ENCODE measurements around the gene PLEKHA1.

Gene PLEKHA1

GRCh38 chr10:122477436-122477835 is 102.9 kb downstream of the PLEKHA1 start:
- DNase-seq (ENCODE audit: low read depth, low spot score), result no peak

- no peak for DNase-seq (ENCODE audit: low read depth, low spot score)
Measured at GRCh38 chr10:122478971-122479370, 104.5 kb downstream of the PLEKHA1 start.

DNA sequence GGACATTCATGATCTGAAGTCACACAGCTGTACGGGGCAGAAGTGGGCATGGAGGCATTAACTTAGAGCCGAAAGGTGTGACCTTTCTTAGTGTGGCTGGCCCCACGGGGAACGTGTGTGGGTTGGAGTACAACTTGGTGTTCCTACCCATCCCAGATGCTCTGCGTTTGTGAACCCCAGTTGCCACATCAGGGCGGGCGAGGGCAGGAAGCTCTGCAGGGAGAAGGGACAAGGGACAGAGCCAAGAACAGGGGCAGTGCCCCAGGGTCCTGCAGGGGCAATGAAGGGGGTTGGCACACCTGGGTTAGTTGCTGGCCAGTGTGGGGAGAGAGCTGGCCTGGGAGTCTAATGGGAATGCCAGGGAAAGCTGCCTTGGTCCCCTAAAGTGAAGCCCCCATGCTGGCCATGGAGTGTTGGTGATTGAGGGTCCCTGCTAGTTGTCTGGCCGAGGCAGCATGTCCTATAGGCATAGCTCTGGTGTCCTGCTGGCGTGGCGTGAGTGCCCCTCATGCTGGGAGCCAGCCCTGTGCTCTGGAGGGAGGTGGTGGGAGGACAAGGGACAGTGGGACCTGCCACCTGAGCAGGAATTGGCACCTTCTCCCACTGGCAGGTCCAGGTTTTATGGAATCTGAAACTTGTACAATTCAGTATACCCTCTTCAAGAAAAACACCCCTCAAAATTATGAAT is 105.8 kb downstream of the PLEKHA1 start:
- DNase-seq (ENCODE audit: low read depth, low spot score), result no peak

DNA sequence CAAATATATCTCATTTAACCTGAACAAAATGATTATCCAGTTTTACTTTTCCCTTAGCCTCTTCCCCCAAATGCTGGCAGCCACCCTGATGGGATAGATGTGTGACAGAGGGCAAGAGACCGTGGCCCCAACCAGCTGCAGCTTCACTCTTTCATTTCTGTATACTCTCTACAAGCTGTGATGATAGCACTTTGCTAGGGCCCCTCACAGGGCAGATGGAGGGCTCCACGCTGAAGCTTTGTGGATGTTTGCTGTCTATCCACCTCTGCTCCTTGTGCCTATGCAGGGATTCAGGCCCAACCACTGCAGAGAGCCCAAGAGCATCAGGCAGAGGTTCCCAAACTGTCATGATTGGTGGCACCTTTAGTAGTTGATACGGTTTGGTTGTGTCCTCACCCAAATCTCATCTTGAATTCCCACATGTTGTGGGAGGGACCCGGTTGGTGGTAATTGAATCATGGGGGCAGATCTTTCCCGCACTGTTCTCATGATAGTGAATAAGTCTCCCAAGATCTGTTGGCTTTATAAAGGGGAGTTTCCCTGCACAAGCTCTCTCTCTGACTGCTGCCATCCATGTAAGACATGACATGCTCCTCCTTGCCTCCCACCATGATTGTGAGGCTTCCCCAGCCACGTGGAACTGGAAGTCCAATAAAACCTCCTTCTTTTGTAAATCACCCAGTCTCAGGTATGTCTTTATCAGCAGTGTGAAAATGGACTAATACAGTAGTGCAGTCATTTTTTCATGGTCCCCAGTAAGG is 107.0 kb downstream of the PLEKHA1 start:
- no peak for DNase-seq (ENCODE audit: low read depth, low spot score)

Data from smooth muscle cell of the brain vasculature (primary cell).